Measurements from ENCODE around the gene ERGIC1.

Gene ERGIC1

GRCh38 chr5:172940268-172941066 lies 106.4 kb downstream of the ERGIC1 start:
- TF ChIP-seq CTCF (IDR thresholded peaks at IDR 0.05): no peak
- H3K4me1 ChIP-seq: no peaks in the 10 kb centered on the region
- H3K27ac ChIP-seq: no peak overlapping the region
- H3K27me3 ChIP-seq (ENCODE audit: control insufficient read depth, insufficient read depth, low read length): no peaks in the 10 kb centered on the region
- H3K4me2 ChIP-seq (ENCODE audit: low read length): no peak overlapping the region
- no peaks in the 10 kb centered on the region for H3K79me2 ChIP-seq
- no peaks in the 10 kb centered on the region for H3K36me3 ChIP-seq (ENCODE audit: control insufficient read depth, insufficient read depth, low read length)
- no peak overlapping the region for H3K9ac ChIP-seq
- H3K9me3 ChIP-seq (ENCODE audit: control insufficient read depth, low read length): no peaks in the 10 kb centered on the region
- no peak overlapping the region for H2AFZ ChIP-seq
- no peak overlapping the region for H3K4me3 ChIP-seq (ENCODE audit: low read depth, low read length)

- Histone ChIP-seq H3K4me3 (ENCODE audit: low read depth, low read length) (no peak overlapping the region), H3K9me3 (ENCODE audit: control insufficient read depth, low read length) (no peaks in the 10 kb centered on the region), H3K4me1 (no peaks in the 10 kb centered on the region), H3K9ac (no peak overlapping the region), H2AFZ (no peak overlapping the region), H3K27ac (no peak overlapping the region), H3K4me2 (ENCODE audit: low read length) (no peak overlapping the region), H3K36me3 (ENCODE audit: control insufficient read depth, insufficient read depth, low read length) (no peaks in the 10 kb centered on the region), H3K79me2 (no peaks in the 10 kb centered on the region), H3K27me3 (ENCODE audit: control insufficient read depth, insufficient read depth, low read length) (no peaks in the 10 kb centered on the region)
- no peak for TF ChIP-seq CTCF (IDR thresholded peaks at IDR 0.05)
These were observed 107.0 kb downstream of the ERGIC1 start for GRCh38 chr5:172941067-172941516.

GRCh38 chr5:172942556-172942955 lies 108.5 kb downstream of the ERGIC1 start:
- no peak for TF ChIP-seq CTCF (IDR thresholded peaks at IDR 0.05)
- no peak overlapping the region for H3K9ac ChIP-seq
- no peak overlapping the region for H3K4me2 ChIP-seq (ENCODE audit: low read length)
- H3K4me3 ChIP-seq (ENCODE audit: low read depth, low read length): no peak overlapping the region
- H3K36me3 ChIP-seq (ENCODE audit: control insufficient read depth, insufficient read depth, low read length): no peaks in the 10 kb centered on the region
- H3K4me1 ChIP-seq: no peaks in the 10 kb centered on the region
- no peak overlapping the region for H3K27ac ChIP-seq
- H2AFZ ChIP-seq: no peak overlapping the region
- H3K9me3 ChIP-seq (ENCODE audit: control insufficient read depth, low read length): no peaks in the 10 kb centered on the region
- no peaks in the 10 kb centered on the region for H3K79me2 ChIP-seq
- H3K27me3 ChIP-seq (ENCODE audit: control insufficient read depth, insufficient read depth, low read length): no peaks in the 10 kb centered on the region

GRCh38 chr5:172943283-172943841 lies 109.3 kb downstream of the ERGIC1 start:
- no peak overlapping the region for H3K9ac ChIP-seq
- H3K36me3 ChIP-seq (ENCODE audit: control insufficient read depth, insufficient read depth, low read length): no peaks in the 10 kb centered on the region
- no peaks in the 10 kb centered on the region for H3K9me3 ChIP-seq (ENCODE audit: control insufficient read depth, low read length)
- H3K27ac ChIP-seq: no peak overlapping the region
- H2AFZ ChIP-seq: no peak overlapping the region
- H3K4me1 ChIP-seq: no peaks in the 10 kb centered on the region
- H3K27me3 ChIP-seq (ENCODE audit: control insufficient read depth, insufficient read depth, low read length): no peaks in the 10 kb centered on the region
- H3K79me2 ChIP-seq: no peaks in the 10 kb centered on the region
- TF ChIP-seq CTCF (IDR thresholded peaks at IDR 0.05): no peak
- no peak overlapping the region for H3K4me2 ChIP-seq (ENCODE audit: low read length)
- no peak overlapping the region for H3K4me3 ChIP-seq (ENCODE audit: low read depth, low read length)

Data from parathyroid adenoma (tissue), 2 donors.